GM12872 (cell line): ENCODE results near the gene SLC22A7.

Experiments used
- TF ChIP-seq, protein P1 (sequence below): IDR thresholded peaks from 3 replicates; pipeline ENCODE4 v1.5.1; 2011; ENCODE audit warnings: low read depth, mild to moderate bottlenecking, low read length, moderate library complexity; ENCODE audit not compliant: insufficient read depth

Gene SLC22A7

DNA sequence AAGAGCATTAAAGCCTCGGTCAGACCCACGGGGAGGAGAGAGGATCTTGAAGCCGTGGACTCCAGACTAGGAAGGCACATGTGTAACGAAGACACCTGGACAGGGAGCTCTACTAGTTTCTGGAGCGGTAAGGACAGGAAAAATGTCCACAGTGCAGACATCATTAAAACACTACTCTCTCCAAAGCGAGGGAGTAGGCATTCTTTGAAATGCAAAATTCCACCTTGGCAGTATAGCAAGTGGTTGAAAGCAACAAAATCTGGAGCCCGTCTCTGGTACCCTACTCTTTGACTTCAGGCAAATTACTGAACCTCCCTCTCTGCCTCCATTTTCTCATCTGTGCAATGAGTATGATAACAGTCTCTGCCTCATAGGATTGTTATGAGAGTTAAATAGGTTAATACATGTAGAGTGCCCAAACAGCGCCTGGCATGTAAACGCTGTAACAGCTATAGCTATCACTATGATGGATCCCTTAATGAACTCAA is 11.0 kb downstream of the SLC22A7 start:
- TF ChIP-seq, protein P1, sequence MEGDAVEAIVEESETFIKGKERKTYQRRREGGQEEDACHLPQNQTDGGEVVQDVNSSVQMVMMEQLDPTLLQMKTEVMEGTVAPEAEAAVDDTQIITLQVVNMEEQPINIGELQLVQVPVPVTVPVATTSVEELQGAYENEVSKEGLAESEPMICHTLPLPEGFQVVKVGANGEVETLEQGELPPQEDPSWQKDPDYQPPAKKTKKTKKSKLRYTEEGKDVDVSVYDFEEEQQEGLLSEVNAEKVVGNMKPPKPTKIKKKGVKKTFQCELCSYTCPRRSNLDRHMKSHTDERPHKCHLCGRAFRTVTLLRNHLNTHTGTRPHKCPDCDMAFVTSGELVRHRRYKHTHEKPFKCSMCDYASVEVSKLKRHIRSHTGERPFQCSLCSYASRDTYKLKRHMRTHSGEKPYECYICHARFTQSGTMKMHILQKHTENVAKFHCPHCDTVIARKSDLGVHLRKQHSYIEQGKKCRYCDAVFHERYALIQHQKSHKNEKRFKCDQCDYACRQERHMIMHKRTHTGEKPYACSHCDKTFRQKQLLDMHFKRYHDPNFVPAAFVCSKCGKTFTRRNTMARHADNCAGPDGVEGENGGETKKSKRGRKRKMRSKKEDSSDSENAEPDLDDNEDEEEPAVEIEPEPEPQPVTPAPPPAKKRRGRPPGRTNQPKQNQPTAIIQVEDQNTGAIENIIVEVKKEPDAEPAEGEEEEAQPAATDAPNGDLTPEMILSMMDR, result no peak

DNA sequence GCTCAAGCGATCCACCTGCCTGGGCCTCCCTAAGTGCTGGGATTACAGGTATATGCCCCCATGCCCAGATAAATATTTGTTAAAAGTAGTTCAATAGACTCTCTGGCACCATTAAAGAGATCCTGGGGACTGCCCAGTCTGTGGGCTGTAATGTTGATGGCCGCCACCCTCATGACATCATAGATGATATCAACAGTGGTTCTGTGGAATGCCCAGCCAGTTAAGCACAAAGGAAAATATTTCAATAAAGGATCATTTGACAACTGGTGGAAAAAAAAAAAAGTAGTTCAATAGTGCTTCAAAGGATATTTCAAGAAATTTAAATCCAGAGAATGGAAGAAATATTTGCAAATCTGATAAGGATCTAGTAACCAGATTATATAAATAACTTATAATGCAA is 12.1 kb downstream of the SLC22A7 start:
- TF ChIP-seq, protein P1, result no peak

DNA sequence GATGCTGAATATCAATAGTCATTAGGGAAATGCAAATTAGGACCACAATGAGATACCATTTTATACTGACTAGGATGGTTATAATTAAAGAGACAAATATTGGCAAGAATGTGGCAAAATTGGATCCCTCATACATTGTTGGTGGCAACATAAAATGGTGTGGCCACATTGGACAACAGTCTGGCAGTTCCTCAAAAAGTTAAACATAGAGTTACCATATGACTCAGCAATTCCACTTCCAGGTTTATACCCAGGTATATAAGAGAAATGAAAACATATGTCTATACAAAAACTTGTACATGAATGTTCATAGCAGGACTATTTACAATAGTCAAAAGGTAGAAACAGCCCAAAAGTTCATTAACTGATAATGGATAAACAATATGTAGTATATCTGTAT is 12.6 kb downstream of the SLC22A7 start:
- TF ChIP-seq, protein P1, result no peak

DNA sequence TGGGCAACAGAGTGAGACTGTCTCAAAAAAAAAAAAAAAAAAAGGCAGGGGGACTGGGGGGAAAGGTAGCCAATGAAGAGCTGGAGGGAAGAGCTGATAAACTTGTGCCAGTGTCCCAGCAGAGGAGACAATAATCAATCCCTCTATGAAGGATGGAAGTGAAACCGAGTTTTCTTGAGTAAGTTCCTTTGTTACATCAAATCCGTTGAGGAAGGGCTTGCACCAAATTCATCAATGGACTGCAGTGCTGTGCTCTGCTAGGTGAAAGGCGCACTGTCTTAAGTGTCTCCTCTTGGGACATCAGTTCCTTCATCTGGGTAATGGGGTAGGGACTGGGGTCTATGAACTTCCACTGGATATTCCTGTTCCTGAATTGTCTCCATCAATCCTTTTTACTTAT is 13.6 kb downstream of the SLC22A7 start:
- TF ChIP-seq, protein P1, result no peak

DNA sequence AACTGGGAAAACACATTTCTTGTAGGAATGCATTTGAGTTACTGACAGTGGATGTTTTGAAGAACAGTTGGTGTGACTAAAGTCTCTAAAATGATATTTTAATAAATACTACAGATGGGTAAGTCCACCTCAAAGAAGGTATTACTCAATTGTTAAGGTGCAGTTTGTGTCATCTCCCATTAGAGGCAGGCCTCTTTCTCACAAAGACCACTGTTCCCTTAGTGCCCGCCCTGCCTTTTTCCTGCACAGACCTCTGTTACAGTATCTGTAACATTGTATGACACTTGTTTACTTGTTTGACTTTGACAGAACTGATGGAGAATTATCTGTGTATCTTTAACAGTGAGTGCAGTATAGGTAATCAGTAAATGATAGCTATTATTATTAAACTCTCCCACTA is 15.8 kb downstream of the SLC22A7 start:
- TF ChIP-seq, protein P1, result no peak

DNA sequence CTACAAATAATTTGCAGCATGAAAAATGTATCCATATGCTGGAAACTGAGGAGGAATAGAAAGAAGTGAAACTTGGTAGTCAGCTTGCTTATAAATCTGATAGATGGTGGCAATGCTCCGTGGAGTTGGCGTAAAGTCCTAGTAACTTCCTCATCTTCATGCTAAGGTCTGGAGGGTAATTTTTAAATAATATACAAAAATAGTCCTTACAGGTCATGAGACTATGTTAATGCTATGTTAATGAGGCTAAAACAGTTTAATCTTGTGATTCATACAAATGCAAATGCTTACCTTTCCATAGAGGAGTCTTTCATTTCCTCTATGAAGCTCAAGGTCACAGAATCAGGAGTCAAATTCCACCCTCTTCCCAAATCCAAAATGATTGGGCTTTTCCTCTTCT is 20.0 kb downstream of the SLC22A7 start:
- TF ChIP-seq, protein P1, result no peak

DNA sequence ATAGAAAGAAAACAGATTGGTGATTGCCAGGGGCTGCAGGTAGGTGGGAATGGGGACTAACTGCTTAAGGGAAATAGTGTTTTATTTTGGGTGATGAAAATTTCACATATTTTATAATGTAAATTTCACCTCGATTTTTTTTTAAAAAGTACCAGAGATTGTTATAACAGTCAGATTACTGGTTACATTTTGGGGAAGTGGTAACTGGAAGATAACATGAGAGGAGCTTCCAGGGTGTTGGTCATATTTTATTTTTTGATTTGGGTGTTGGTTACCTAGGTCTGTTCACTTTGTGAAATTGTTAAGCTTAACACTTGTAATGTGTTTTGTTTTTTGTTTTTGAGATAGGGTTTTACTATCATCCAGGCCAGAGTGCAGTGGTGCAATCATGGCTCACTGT is 27.8 kb downstream of the SLC22A7 start:
- TF ChIP-seq, protein P1, result no peak

DNA sequence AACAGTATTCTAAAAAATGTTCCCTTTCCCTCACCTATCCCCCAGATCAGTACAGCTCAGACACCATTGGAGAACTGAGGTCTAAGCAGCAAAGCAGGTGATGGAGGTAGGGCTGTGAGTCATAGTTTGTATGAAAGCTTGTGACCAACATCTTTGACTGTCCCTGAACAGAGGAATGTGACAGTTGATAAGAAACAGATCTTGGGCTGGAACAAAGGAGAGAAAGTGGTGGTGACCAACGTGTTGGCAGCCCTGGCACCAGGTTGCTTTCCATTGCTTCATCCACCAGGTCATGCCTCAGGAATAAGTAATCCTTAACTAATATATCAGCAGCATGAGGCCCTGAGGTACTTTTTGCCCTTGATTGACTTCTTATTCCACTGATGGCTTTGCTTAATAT is 30.5 kb downstream of the SLC22A7 start:
- TF ChIP-seq, protein P1, result no peak
